BE2C (cell line): ENCODE data around the gene KCNJ12.

ENCODE experiments used
- DNase-seq: peaks from one replicate; pipeline ENCODE4 v3.0.0-alpha.2; 2020
- H3K27me3 ChIP-seq: fragments of 250-450 bp; sonication (Bioruptor Pico); 2 replicates; pipeline ENCODE4 v1.5.1; 2020; ENCODE audit warnings: mild to moderate bottlenecking
- H3K36me3 ChIP-seq: fragments of 250-450 bp; sonication (Bioruptor Pico); 2 replicates; pipeline ENCODE4 v1.5.1; 2020; ENCODE audit warnings: mild to moderate bottlenecking
- H3K4me1 ChIP-seq: fragments of 250-450 bp; sonication (Bioruptor Pico); 2 replicates; pipeline ENCODE4 v1.5.1; 2020
- H3K4me3 ChIP-seq: 2 replicates; pipeline ENCODE4 v1.5.1; 2011; ENCODE audit warnings: low read depth, low read length
- H3K9me3 ChIP-seq: fragments of 250-450 bp; sonication (Bioruptor Pico); 2 replicates; pipeline ENCODE4 v1.5.1; 2020
- CTCF ChIP-seq: IDR thresholded peaks from 2 replicates; pipeline ENCODE4 v1.5.1; 2012; ENCODE audit warnings: mild to moderate bottlenecking, low read depth, low read length

The KCNJ12 gene

GRCh38 chr17:21359483-21359840 lies 16.7 kb upstream of the KCNJ12 start:
- TF ChIP-seq CTCF = no peak
- DNase-seq = no peak
- Histone ChIP-seq H3K9me3 (no peaks in the 10 kb centered on the region), H3K36me3 (no peaks in the 10 kb centered on the region), H3K4me3 (no peak overlapping the region), H3K4me1 (peaks cover 15% of the 10 kb centered on the region), H3K27me3 (no peaks in the 10 kb centered on the region)

- H3K4me3 ChIP-seq = no peak overlapping the region
- peaks cover 15% of the 10 kb centered on the region for H3K4me1 ChIP-seq
- no peaks in the 10 kb centered on the region for H3K9me3 ChIP-seq
- H3K27me3 ChIP-seq = no peaks in the 10 kb centered on the region
- TF ChIP-seq CTCF = no peak
- H3K36me3 ChIP-seq = no peaks in the 10 kb centered on the region
- no peak for DNase-seq
Measured at GRCh38 chr17:21360048-21360447, 16.1 kb upstream of the KCNJ12 start.

- no peak for DNase-seq
- H3K9me3 ChIP-seq = no peaks in the 10 kb centered on the region
- TF ChIP-seq CTCF = no peak
- no peak overlapping the region for H3K4me3 ChIP-seq
- H3K36me3 ChIP-seq = no peaks in the 10 kb centered on the region
- H3K27me3 ChIP-seq = no peaks in the 10 kb centered on the region
- peaks cover 15% of the 10 kb centered on the region for H3K4me1 ChIP-seq
Measured at GRCh38 chr17:21361020-21361809, 14.9 kb upstream of the KCNJ12 start.

GRCh38 chr17:21362331-21362931 lies 13.7 kb upstream of the KCNJ12 start:
- H3K4me3 ChIP-seq = no peak overlapping the region
- no peak for TF ChIP-seq CTCF
- H3K4me1 ChIP-seq = peaks cover 7% of the 10 kb centered on the region
- no peaks in the 10 kb centered on the region for H3K27me3 ChIP-seq
- H3K9me3 ChIP-seq = no peaks in the 10 kb centered on the region
- no peaks in the 10 kb centered on the region for H3K36me3 ChIP-seq
- no peak for DNase-seq

- Histone ChIP-seq H3K4me1 (no peaks in the 10 kb centered on the region), H3K9me3 (no peaks in the 10 kb centered on the region), H3K4me3 (no peak overlapping the region), H3K27me3 (no peaks in the 10 kb centered on the region), H3K36me3 (no peaks in the 10 kb centered on the region)
- TF ChIP-seq CTCF = no peak
- DNase-seq = no peak
Measured at GRCh38 chr17:21363776-21364642, 12.1 kb upstream of the KCNJ12 start.
